ENCODE data around the gene SAMD15.
A peak's percentile ranks its signal among the peaks of the same experiment; 100 is the strongest.

SAMD15 gene

GRCh38 chr14:77340389-77340788, 36.8 kb upstream of the SAMD15 start:
- Histone ChIP-seq H3K36me3 (ENCODE audit: control insufficient read depth in 4 of 4, insufficient read depth in 4 of 4, low read length in 3 of 4) (peaks cover 24 to 81% (median 65%) of the 10 kb centered on the region in 4 experiments), H3K27ac (ENCODE audit: insufficient read depth in 1 of 2, low read depth in 1 of 2, low read length in 2 of 2, poor library complexity in 1 of 2, severe bottlenecking in 2 of 2) (no peak overlapping the region), H3K9me3 (ENCODE audit: control extremely low read depth in 1 of 5, control insufficient read depth in 4 of 5, insufficient read depth in 2 of 5, low read depth in 1 of 5, low read length in 4 of 5) (no peaks in the 10 kb centered on the region), H3K27me3 (replicated peaks in 2 of 5; ENCODE audit: control insufficient read depth in 4 of 5, insufficient read depth in 5 of 5, low read length in 4 of 5) (no peaks in the 10 kb centered on the region), H3K4me3 (ENCODE audit: control insufficient read depth in 1 of 7, extremely low read depth in 1 of 7, insufficient read depth in 4 of 7, low read depth in 2 of 7, low read length in 6 of 7) (no peak overlapping the region), H3K4me1 (ENCODE audit: control extremely low read depth in 1 of 4, control insufficient read depth in 4 of 4, insufficient read depth in 4 of 4, low read length in 3 of 4) (no peaks in the 10 kb centered on the region)
- ChIA-PET POLR2A (interaction anchor here (0.7 kb wide), 1 partner anchor 10 kb away, joined by 4 read pairs; no protein-coding TSS in a partner anchor), CTCF (interaction anchor here (0.7 to 1.1 kb wide), 2 partner anchors 189 to 192 kb away, joined by 3 read pairs; no protein-coding TSS in a partner anchor)
- 98% methylated on average over 4 of the region's 4 CpGs for WGBS (ENCODE audit: insufficient coverage)
- DNase-seq = no peak

- ChIA-PET POLR2A (no interaction called here), CTCF (interaction anchor here (1.3 kb wide), 1 partner anchor 26 kb away, joined by 3 read pairs; no protein-coding TSS in a partner anchor)
Observed at GRCh38 chr14:77342726-77343397, 34.3 kb upstream of the SAMD15 start.

GRCh38 chr14:77343662-77344061, 33.5 kb upstream of the SAMD15 start:
- H3K4me1 ChIP-seq (ENCODE audit: control extremely low read depth in 1 of 4, control insufficient read depth in 4 of 4, insufficient read depth in 4 of 4, low read length in 3 of 4) = peaks cover 9 to 18% (median 10%) of the 10 kb centered on the region in 4 experiments
- peaks cover 22 to 68% (median 54%) of the 10 kb centered on the region in 4 experiments for H3K36me3 ChIP-seq (ENCODE audit: control insufficient read depth in 4 of 4, insufficient read depth in 4 of 4, low read length in 3 of 4)
- DNase-seq = no peak
- no peak overlapping the region for H3K4me3 ChIP-seq (ENCODE audit: control insufficient read depth in 1 of 7, extremely low read depth in 1 of 7, insufficient read depth in 4 of 7, low read depth in 2 of 7, low read length in 6 of 7)
- no peaks in the 10 kb centered on the region for H3K9me3 ChIP-seq (ENCODE audit: control extremely low read depth in 1 of 5, control insufficient read depth in 4 of 5, insufficient read depth in 2 of 5, low read depth in 1 of 5, low read length in 4 of 5)
- POLR2A ChIA-PET = no interaction called here
- no peaks in the 10 kb centered on the region for H3K27me3 ChIP-seq (replicated peaks in 2 of 5; ENCODE audit: control insufficient read depth in 4 of 5, insufficient read depth in 5 of 5, low read length in 4 of 5)
- 100% methylated on average over 1 of the region's 2 CpGs for WGBS (ENCODE audit: insufficient coverage)
- no peak overlapping the region for H3K27ac ChIP-seq (ENCODE audit: insufficient read depth in 1 of 2, low read depth in 1 of 2, low read length in 2 of 2, poor library complexity in 1 of 2, severe bottlenecking in 2 of 2)
- CTCF ChIA-PET = interaction anchor here (1.2 kb wide), 1 partner anchor 10 kb away, joined by 4 read pairs; no protein-coding TSS in a partner anchor

More at GRCh38 chr14:77342726-77343397, 34.3 kb upstream of the SAMD15 start:
- H3K36me3 ChIP-seq (ENCODE audit: control insufficient read depth in 4 of 4, insufficient read depth in 4 of 4, low read length in 3 of 4) = peaks cover 23 to 73% (median 60%) of the 10 kb centered on the region in 4 experiments
- H3K27me3 ChIP-seq (replicated peaks in 2 of 5; ENCODE audit: control insufficient read depth in 4 of 5, insufficient read depth in 5 of 5, low read length in 4 of 5) = no peaks in the 10 kb centered on the region
- H3K27ac ChIP-seq (ENCODE audit: insufficient read depth in 1 of 2, low read depth in 1 of 2, low read length in 2 of 2, poor library complexity in 1 of 2, severe bottlenecking in 2 of 2) = no peak overlapping the region
- WGBS (ENCODE audit: insufficient coverage) = 97% methylated on average over 8 of the region's 10 CpGs
- no peak for DNase-seq
- peaks cover 8 to 14% (median 10%) of the 10 kb centered on the region in 4 experiments for H3K4me1 ChIP-seq (ENCODE audit: control extremely low read depth in 1 of 4, control insufficient read depth in 4 of 4, insufficient read depth in 4 of 4, low read length in 3 of 4)
- no peak overlapping the region for H3K4me3 ChIP-seq (ENCODE audit: control insufficient read depth in 1 of 7, extremely low read depth in 1 of 7, insufficient read depth in 4 of 7, low read depth in 2 of 7, low read length in 6 of 7)
- no peaks in the 10 kb centered on the region for H3K9me3 ChIP-seq (ENCODE audit: control extremely low read depth in 1 of 5, control insufficient read depth in 4 of 5, insufficient read depth in 2 of 5, low read depth in 1 of 5, low read length in 4 of 5)

DNA sequence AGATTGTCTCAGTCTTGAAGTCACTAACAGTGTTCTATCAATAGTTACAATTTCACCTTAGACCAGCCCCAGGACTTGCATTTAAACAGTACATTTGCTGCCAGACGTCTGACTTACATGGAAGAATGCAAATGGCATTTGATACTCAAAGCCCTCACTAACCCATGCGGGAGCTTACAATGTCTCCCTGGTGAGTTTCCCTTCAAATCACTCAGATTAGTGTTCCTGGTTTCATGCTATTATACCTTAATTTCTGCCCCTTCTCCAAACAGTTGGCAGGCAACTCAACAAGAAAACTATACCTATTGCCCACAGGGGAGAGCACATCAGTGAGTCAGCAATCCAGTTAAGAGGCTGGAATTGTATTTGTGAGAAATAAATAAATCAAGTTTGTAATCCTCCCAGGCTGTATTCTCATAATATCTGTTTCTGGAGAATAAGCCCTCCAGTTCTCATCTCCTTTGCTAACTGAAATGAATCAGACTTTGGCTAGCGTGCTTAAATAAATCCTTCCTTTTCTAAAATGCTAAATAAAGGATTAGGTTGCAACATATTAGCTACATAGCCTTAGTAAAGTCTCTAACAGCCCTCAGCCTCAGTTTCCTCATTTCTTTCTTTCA, 32.7 kb upstream of the SAMD15 start:
- CTCF ChIA-PET = interaction anchor here (1.2 kb wide), 1 partner anchor 9 kb away, joined by 4 read pairs; no protein-coding TSS in a partner anchor
- no peak overlapping the region for H3K4me3 ChIP-seq (ENCODE audit: control insufficient read depth in 1 of 7, extremely low read depth in 1 of 7, insufficient read depth in 4 of 7, low read depth in 2 of 7, low read length in 6 of 7)
- POLR2A ChIA-PET = no interaction called here
- H3K27me3 ChIP-seq (replicated peaks in 2 of 5; ENCODE audit: control insufficient read depth in 4 of 5, insufficient read depth in 5 of 5, low read length in 4 of 5) = no peaks in the 10 kb centered on the region
- H3K4me1 ChIP-seq (ENCODE audit: control extremely low read depth in 1 of 4, control insufficient read depth in 4 of 4, insufficient read depth in 4 of 4, low read length in 3 of 4) = peaks cover 9 to 24% (median 13%) of the 10 kb centered on the region in 4 experiments
- peaks cover 19 to 62% (median 53%) of the 10 kb centered on the region in 4 experiments for H3K36me3 ChIP-seq (ENCODE audit: control insufficient read depth in 4 of 4, insufficient read depth in 4 of 4, low read length in 3 of 4)
- DNase-seq = no peak
- H3K27ac ChIP-seq (ENCODE audit: insufficient read depth in 1 of 2, low read depth in 1 of 2, low read length in 2 of 2, poor library complexity in 1 of 2, severe bottlenecking in 2 of 2) = no peak overlapping the region
- 100% methylated on average over 2 of the region's 3 CpGs for WGBS (ENCODE audit: insufficient coverage)
- H3K9me3 ChIP-seq (ENCODE audit: control extremely low read depth in 1 of 5, control insufficient read depth in 4 of 5, insufficient read depth in 2 of 5, low read depth in 1 of 5, low read length in 4 of 5) = no peaks in the 10 kb centered on the region

DNA sequence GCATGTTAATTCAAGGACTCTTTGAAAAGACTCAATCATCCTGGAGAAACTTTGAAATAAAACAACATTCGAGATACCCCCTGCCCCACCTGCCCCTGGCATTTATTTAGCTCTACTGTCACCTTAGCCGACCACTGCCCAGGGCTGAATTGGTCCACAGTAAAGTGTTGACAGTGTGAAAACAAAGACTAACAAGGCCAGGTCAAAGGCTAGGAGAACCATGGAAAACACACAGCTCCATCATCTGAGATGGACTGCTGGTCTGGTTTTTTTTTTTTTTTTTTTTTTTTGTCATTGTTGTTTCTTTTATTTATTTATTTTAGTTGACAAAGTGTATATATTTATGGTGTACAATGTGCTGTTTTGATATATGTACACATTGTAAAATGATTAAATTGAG, 30.7 kb upstream of the SAMD15 start:
- Histone ChIP-seq H3K4me1 (ENCODE audit: control extremely low read depth in 1 of 4, control insufficient read depth in 4 of 4, insufficient read depth in 4 of 4, low read length in 3 of 4) (peaks cover 9 to 30% (median 14%) of the 10 kb centered on the region in 4 experiments), H3K27ac (ENCODE audit: insufficient read depth in 1 of 2, low read depth in 1 of 2, low read length in 2 of 2, poor library complexity in 1 of 2, severe bottlenecking in 2 of 2) (no peak overlapping the region), H3K4me3 (ENCODE audit: control insufficient read depth in 1 of 7, extremely low read depth in 1 of 7, insufficient read depth in 4 of 7, low read depth in 2 of 7, low read length in 6 of 7) (no peak overlapping the region), H3K27me3 (replicated peaks in 2 of 5; ENCODE audit: control insufficient read depth in 4 of 5, insufficient read depth in 5 of 5, low read length in 4 of 5) (no peaks in the 10 kb centered on the region), H3K36me3 (ENCODE audit: control insufficient read depth in 4 of 4, insufficient read depth in 4 of 4, low read length in 3 of 4) (peaks cover 17 to 56% (median 45%) of the 10 kb centered on the region in 4 experiments), H3K9me3 (ENCODE audit: control extremely low read depth in 1 of 5, control insufficient read depth in 4 of 5, insufficient read depth in 2 of 5, low read depth in 1 of 5, low read length in 4 of 5) (no peaks in the 10 kb centered on the region)
- POLR2A ChIA-PET = no interaction called here
- WGBS (ENCODE audit: insufficient coverage) = 100% methylated on average over 1 of the region's 2 CpGs
- DNase-seq = no peak
- CTCF ChIA-PET = interaction anchor here (0.6 to 1.1 kb wide), 3 partner anchors 14 to 51 kb away, joined by 3 to 4 read pairs (median 3); no protein-coding TSS in a partner anchor

DNA sequence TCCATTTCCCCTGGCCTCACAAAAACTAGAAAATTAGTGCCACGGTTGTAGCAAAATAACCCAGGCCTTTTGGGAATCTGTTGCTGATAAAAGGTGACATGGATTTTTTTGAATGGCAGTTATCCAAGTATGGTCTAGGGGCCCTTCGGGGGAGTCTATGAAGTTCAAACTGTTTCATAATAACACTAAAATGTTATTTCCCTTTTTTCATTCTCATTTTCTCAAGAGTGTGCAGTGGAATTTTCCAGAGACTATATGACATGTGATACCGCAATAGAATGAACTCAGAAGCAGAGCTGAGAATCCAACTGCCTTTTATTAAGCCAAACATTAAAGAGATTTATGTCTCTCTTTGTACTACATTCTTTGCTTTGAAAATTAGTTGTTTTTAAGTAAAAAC, 29.4 kb upstream of the SAMD15 start:
- H3K27ac ChIP-seq (ENCODE audit: insufficient read depth in 1 of 2, low read depth in 1 of 2, low read length in 2 of 2, poor library complexity in 1 of 2, severe bottlenecking in 2 of 2) = peak overlapping the region in 1 of 2 experiments; percentile 60
- no peaks in the 10 kb centered on the region for H3K9me3 ChIP-seq (ENCODE audit: control extremely low read depth in 1 of 5, control insufficient read depth in 4 of 5, insufficient read depth in 2 of 5, low read depth in 1 of 5, low read length in 4 of 5)
- H3K27me3 ChIP-seq (replicated peaks in 2 of 5; ENCODE audit: control insufficient read depth in 4 of 5, insufficient read depth in 5 of 5, low read length in 4 of 5) = no peaks in the 10 kb centered on the region
- POLR2A ChIA-PET = no interaction called here
- no CpG with 5 or more reads among the region's 3 CpGs for WGBS (ENCODE audit: insufficient coverage)
- CTCF ChIA-PET = interaction anchor here (0.5 to 0.6 kb wide), 2 partner anchors 16 to 50 kb away, joined by 3 read pairs; no protein-coding TSS in a partner anchor
- H3K4me3 ChIP-seq (ENCODE audit: control insufficient read depth in 1 of 7, extremely low read depth in 1 of 7, insufficient read depth in 4 of 7, low read depth in 2 of 7, low read length in 6 of 7) = peak overlapping the region in 1 of 7 experiments; percentile 28
- H3K4me1 ChIP-seq (ENCODE audit: control extremely low read depth in 1 of 4, control insufficient read depth in 4 of 4, insufficient read depth in 4 of 4, low read length in 3 of 4) = peaks cover 9 to 30% (median 14%) of the 10 kb centered on the region in 4 experiments
- H3K36me3 ChIP-seq (ENCODE audit: control insufficient read depth in 4 of 4, insufficient read depth in 4 of 4, low read length in 3 of 4) = peaks cover 17 to 44% (median 33%) of the 10 kb centered on the region in 4 experiments
- DNase-seq = peak; percentile 48 to 89 (median 83)
